HFFc6 (cell line): ENCODE data around the gene MORN5. TPM values are rescaled to one million over a fixed set of nuclear protein-coding genes. Genes with fewer than 3 reads are reported as not detected.

ENCODE experiments used
- DNase-seq: peaks from one replicate; pipeline ENCODE4 v3.0.0-alpha.2; 2018
- H3K27ac Mint-ChIP-seq: 2 replicates; pipeline ENCODE4 v1.8.0; 2020; ENCODE audit warnings: mild to moderate bottlenecking, mixed read lengths
- H3K27me3 Mint-ChIP-seq: 2 replicates; pipeline ENCODE4 v1.8.0; 2021; ENCODE audit warnings: mild to moderate bottlenecking, moderate library complexity, mixed read lengths; ENCODE audit not compliant: insufficient read depth
- H3K36me3 Mint-ChIP-seq: 2 replicates; pipeline ENCODE4 v1.8.0; 2021; ENCODE audit warnings: low read depth, mixed read lengths
- H3K4me1 Mint-ChIP-seq: 2 replicates; pipeline ENCODE4 v1.8.0; 2020; ENCODE audit warnings: low read depth, mixed read lengths
- H3K4me3 Mint-ChIP-seq: 2 replicates; pipeline ENCODE4 v1.8.0; 2020; ENCODE audit warnings: mild to moderate bottlenecking, moderate library complexity, mixed read lengths
- H3K9me3 Mint-ChIP-seq: 2 replicates; pipeline ENCODE4 v1.8.0; 2020; ENCODE audit warnings: mild to moderate bottlenecking, mixed read lengths
- total RNA-seq, 6 experiments: library from RNA; stranded (reverse); fragmentation: NEBNext Ultra II Directional; extraction: Animal tissue kit (Norgen Biotek cat#: 25700); gene quantifications; 2 replicates in 1 of 6; 3 replicates in 5 of 6; pipeline ENCODE4 v1.2.3, GENCODE V29; 2021
- TF ChIP-seq, protein P1 (sequence below): fragments of 200-600 bp; sonication (generic); IDR thresholded peaks from 2 replicates; pipeline ENCODE4 v1.5.0; 2021; ENCODE audit warnings: antibody characterized with exemption, mild to moderate bottlenecking

The MORN5 gene
- total RNA-seq, 6 experiments from 2014 or later = not detected

- Mint-ChIP-seq H3K27ac (no peak overlapping the region), H3K36me3 (peaks cover 19% of the 10 kb centered on the region), H3K4me3 (no peak overlapping the region), H3K4me1 (peaks cover 25% of the 10 kb centered on the region), H3K27me3 (peaks cover 1% of the 10 kb centered on the region; the same call in 1 of the 2 replicates), H3K9me3 (no peaks in the 10 kb centered on the region)
- TF ChIP-seq, protein P1, sequence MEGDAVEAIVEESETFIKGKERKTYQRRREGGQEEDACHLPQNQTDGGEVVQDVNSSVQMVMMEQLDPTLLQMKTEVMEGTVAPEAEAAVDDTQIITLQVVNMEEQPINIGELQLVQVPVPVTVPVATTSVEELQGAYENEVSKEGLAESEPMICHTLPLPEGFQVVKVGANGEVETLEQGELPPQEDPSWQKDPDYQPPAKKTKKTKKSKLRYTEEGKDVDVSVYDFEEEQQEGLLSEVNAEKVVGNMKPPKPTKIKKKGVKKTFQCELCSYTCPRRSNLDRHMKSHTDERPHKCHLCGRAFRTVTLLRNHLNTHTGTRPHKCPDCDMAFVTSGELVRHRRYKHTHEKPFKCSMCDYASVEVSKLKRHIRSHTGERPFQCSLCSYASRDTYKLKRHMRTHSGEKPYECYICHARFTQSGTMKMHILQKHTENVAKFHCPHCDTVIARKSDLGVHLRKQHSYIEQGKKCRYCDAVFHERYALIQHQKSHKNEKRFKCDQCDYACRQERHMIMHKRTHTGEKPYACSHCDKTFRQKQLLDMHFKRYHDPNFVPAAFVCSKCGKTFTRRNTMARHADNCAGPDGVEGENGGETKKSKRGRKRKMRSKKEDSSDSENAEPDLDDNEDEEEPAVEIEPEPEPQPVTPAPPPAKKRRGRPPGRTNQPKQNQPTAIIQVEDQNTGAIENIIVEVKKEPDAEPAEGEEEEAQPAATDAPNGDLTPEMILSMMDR = no peak
- no peak for DNase-seq
These were observed 18.0 kb upstream of the MORN5 start for GRCh38 chr9:122141671-122142070.

DNA sequence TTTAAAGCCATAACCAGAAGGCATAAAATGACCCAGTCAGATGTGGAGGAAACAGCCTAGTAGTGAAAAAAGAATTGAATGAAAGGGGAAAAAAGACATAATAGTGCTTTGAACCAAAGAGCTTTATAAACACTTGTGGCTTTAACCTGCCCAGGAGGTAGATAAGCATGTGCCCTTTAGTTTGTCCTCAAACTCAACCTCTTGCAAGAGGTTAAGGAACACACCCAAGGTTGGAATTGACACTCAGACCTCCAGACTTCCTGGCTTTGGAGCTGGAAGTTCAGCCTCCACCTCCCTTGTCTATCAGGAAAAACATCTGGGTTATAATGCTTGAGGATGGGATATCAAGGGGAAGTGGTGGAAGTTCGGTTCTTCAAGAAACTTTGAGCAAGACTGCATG lies 16.4 kb upstream of the MORN5 start:
- TF ChIP-seq, protein P1 = no peak
- DNase-seq = no peak
- H3K27me3 Mint-ChIP-seq = peaks cover 1% of the 10 kb centered on the region
- H3K4me1 Mint-ChIP-seq = peaks cover 25% of the 10 kb centered on the region
- no peak overlapping the region for H3K27ac Mint-ChIP-seq
- no peak overlapping the region for H3K4me3 Mint-ChIP-seq
- H3K36me3 Mint-ChIP-seq = peaks cover 26% of the 10 kb centered on the region
- no peaks in the 10 kb centered on the region for H3K9me3 Mint-ChIP-seq

GRCh38 chr9:122143876-122144405 lies 15.8 kb upstream of the MORN5 start:
- Mint-ChIP-seq H3K27ac (no peak overlapping the region), H3K4me1 (peaks cover 18% of the 10 kb centered on the region), H3K27me3 (peaks cover 1% of the 10 kb centered on the region), H3K4me3 (no peak overlapping the region), H3K9me3 (no peaks in the 10 kb centered on the region), H3K36me3 (peaks cover 26% of the 10 kb centered on the region)
- no peak for DNase-seq
- TF ChIP-seq, protein P1 = no peak

- Mint-ChIP-seq H3K4me3 (no peak overlapping the region), H3K9me3 (no peaks in the 10 kb centered on the region), H3K27me3 (no peaks in the 10 kb centered on the region; the same call in 1 of the 2 replicates), H3K4me1 (peaks cover 7% of the 10 kb centered on the region; the same call in 1 of the 2 replicates), H3K36me3 (peaks cover 26% of the 10 kb centered on the region), H3K27ac (no peak overlapping the region)
- peak; percentile 45 for DNase-seq
- TF ChIP-seq, protein P1 = peak; percentile 65
These were observed 14.7 kb upstream of the MORN5 start for GRCh38 chr9:122144836-122145591.

DNA sequence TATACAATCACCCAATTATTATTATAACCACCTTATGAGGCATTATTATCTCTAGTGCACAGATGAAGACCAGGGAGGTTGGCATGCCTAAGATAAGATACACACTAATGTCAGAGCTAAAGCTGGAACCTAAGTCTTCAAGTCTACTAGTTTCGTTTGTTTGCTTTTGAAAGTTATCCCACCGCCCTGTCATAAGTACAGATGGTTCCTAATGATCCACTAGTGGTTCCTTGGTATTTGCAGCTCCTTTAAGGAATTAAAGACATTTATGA lies 14.2 kb upstream of the MORN5 start:
- TF ChIP-seq, protein P1 = no peak
- H3K4me1 Mint-ChIP-seq = 0 out of 2 replicates have a peak, but pooled peaks cover 7% of the 10 kb centered on the region
- no peaks in the 10 kb centered on the region; the same call in 1 of the 2 replicates for H3K27me3 Mint-ChIP-seq
- no peak overlapping the region for H3K27ac Mint-ChIP-seq
- no peak for DNase-seq
- no peaks in the 10 kb centered on the region for H3K9me3 Mint-ChIP-seq
- H3K4me3 Mint-ChIP-seq = no peak overlapping the region
- peaks cover 26% of the 10 kb centered on the region for H3K36me3 Mint-ChIP-seq
